Inferior parietal cortex (tissue), 1 donor: Measurements from ENCODE around the gene YES1.
"Not testable (repeated sequence)": the region's sequence is repeated elsewhere in the genome, so short reads cannot be mapped to it uniquely, and the experiment has no call there.

Source experiments
- DNase-seq: peaks from one replicate; pipeline ENCODE4 v3.0.0-alpha.2; 2016; ENCODE audit errors: extremely low spot score

The YES1 gene

DNA sequence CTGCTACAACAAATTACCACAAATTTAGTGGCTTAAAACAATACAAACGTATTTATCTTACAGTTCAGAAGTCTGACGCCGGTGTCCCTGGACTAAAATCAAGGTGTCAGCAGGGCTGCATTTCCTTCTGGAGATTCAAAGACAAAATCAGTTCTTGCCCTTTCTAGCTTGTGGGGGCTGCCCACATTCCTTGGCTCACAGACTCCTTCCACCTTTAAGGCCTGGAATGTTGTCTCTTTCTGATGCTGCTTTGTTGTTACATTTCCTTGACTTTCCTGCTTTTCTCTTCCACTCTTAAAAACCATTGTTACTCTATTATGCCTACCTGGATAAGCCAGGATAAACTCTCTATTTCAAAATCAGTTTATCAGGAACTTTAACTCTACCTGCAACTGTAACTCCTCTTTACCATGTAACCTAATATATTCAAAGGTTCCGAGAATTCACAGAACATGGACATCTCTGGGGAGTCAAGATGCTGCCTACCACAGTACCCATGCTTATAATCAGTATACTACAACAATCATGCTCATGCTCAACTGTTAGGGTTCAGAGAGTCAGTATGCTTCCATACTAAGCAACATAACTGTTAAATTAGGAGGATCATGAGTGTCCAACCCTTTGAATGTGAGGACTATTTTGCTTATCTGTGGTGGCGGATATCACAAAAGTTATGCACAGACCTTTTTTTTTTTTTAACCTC lies 27.4 kb downstream of the YES1 start:
- DNase-seq: no peak

DNA sequence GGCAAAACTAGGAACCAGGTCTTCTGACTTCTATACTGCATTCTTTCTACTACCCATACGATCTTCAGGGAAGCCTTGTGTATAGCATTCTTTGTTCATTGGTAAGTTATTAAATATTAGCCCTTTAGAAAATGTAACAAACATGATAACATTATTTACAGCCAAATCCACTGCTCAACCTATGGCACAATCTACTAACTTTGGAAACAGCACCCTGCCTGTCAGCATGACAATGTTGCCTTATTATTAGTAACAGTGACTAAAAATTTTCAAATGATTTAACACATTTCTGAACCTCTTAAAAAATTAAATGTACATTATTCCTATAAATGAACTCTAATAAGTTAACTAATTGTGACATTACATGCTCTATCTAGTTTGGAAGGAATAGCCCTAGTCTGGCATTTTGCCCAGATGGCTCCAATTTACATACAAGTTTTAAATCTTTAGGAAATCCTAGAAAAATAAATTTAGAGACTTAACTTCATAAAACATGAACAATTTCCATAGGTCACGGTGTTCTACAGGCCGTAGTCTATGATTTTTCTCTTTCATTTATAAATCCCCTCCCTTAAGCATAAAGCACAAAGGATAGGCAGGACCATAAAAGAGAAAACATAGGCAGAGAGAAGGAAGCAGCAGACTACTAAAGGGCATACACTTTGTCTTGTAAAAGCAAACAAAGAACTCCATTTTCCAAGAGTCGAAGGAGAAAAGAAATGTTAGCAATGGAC lies 33.7 kb downstream of the YES1 start:
- no peak for DNase-seq

DNA sequence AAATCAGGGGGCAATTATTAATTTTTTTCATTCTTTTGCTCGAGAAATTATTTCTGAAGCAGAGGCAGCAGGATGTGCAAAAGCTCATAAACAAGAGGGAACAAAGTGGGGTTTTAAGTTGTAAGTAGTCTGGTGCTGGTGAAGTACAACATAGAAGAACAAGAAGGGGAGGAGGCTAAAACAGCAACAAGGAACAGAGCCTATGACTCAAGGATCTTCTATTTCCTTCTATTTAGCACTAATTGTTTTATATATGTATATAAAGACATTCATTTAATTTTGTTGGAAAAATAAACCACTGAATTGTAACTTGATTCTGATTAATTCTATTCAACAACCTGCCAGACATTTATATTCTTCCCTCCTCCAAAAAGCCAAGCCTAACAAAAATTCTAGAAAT lies 35.0 kb downstream of the YES1 start:
- no peak for DNase-seq

GRCh38 chr18:776044-776443 lies 36.0 kb downstream of the YES1 start:
- DNase-seq: not testable (repeated sequence)

DNA sequence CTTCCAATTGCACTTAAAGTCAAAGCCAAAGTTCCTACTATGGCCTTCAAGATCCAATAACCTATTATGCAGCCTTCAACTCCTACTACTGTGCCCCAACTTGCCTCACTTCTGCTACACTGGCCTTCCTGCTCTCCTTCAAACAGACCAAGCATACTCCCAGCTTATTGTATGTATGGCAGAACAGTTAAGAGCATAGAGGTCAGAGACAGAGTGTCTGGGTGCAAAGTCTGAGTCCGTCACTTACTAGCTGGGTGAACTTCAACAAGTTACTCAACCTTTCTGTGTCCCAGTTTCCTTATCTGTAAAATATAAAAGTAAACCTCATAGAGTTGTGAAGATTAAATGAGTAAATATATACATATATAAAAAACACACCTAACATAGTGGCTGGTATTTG lies 37.2 kb downstream of the YES1 start:
- no peak for DNase-seq

- no peak for DNase-seq
Measured at GRCh38 chr18:773980-774624, 37.9 kb downstream of the YES1 start.

DNA sequence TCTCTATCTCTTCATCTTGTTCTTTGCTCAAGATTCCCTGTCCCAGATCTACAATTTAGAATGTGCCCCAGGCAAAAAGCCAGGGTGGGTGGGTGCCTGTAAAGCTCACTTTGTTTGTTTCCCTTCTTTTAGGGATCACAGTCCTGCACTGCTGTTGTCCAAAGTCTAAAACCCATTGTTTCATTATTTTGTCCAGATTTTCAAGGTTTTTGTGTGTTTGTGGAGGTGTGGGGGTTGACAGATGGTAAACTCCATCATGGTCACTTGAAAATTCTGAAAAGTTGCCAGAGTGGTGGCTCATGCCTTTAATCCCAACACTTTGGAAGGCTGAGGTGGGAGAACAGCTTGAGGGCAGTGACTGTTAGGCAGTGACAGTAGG lies 41.5 kb downstream of the YES1 start:
- no peak for DNase-seq

DNA sequence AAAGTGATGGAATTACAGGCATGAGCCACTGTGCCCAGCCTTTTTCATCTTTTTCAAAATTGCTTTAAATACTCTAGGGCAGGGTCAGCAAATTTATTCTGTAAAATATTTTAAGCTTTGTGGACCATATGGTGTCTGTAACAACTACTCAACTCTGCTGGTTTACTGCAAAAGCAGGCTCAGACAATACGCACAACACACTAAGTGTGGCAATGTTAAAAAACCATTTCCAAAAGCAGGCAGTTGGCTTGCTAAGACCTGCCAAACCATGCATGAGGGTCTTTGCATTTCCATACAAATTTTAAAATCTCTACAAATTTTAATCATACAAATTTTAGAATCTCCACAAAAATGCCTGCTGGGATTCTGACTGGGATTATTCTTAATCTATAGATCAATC lies 44.1 kb downstream of the YES1 start:
- no peak for DNase-seq

- DNase-seq: no peak
Measured at GRCh38 chr18:767084-767882, 44.8 kb downstream of the YES1 start.

- no peak for DNase-seq
Measured at GRCh38 chr18:766550-766860, 45.5 kb downstream of the YES1 start.

GRCh38 chr18:765764-766549 lies 46.1 kb downstream of the YES1 start:
- no peak for DNase-seq

GRCh38 chr18:759864-760263 lies 52.2 kb downstream of the YES1 start:
- not testable (repeated sequence) for DNase-seq

GRCh38 chr18:755506-755905 lies 56.5 kb downstream of the YES1 start:
- DNase-seq: no peak

- DNase-seq: no peak
Measured at GRCh38 chr18:754656-755055, 57.4 kb downstream of the YES1 start.

- no peak for DNase-seq
Measured at GRCh38 chr18:750456-750855, 61.6 kb downstream of the YES1 start.

GRCh38 chr18:744832-745597 lies 67.0 kb downstream of the YES1 start:
- no peak for DNase-seq

DNA sequence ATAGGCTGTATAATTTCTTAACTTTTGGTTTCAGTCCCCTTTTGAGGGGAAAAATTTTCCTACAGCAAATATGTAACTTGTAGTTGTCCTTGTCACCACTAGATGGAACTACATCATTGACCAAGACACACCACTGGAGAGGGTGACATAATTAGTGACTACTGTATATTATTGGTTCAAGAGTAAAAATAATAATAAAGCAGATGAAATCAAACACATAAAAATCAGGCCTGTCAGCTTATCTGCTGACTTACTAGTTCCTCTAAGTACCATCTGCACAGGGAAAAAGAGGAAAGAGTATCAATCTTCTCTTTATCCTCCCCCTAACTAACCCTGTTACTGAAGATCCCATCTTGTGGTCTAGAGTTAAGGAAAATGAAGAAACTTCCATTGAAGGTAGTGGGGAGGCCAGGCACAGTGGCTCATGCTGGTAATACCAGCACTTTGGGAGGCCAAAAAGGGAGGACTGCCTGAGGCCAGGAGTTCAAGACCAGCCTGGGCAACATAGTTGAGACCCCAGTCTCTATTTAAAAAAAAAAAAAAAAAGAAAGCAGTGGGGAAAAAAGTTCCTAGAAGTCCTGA lies 70.0 kb downstream of the YES1 start:
- DNase-seq: peak; percentile 59

DNA sequence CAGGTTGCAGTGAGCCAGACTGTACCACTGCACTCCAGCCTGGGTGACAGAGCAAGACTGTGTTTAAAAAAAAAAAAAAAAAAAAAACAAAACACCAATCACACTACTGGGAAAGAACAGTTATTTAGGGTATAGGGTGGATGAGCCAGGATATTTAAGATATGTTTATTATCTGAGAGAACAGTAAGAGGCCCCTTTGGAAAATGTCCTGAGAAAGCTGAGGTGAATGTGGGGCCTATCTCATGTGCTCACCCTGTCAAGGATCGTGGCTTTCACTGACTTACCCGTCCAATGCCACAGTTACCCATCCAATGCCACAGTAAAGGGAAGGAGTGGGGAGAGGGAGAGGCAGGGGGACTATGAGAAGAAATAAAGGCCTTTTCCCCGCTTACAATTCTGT lies 79.7 kb downstream of the YES1 start:
- DNase-seq: no peak

DNA sequence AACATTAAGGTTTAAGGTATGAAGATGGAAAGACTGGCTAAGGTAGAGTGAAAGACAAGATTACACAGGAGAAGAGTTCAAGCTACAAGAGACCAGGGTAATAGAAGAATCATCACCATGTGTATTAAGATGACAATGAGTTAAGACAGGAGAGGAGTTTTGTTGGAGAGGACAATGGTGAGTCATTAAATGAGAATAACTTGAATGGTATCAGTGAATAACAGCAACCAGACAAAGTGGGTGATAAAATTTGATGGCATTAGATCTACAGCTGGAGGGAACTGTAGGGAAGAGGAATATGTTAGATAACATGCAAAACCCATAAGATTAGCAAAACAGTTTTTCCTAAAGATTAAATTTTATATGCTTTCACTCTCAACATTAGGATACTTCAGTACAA lies 80.9 kb downstream of the YES1 start:
- DNase-seq: no peak

GRCh38 chr18:730692-731091 lies 81.3 kb downstream of the YES1 start:
- no peak for DNase-seq
